IMR-90 (cell line): Measurements from ENCODE around the gene MAP2K5. TPM values are rescaled to one million over a fixed set of nuclear protein-coding genes. Genes with fewer than 3 reads are reported as not detected.

Source experiments
- ATAC-seq: fragments of 200-7000 bp; cut with Tn5 transposase; 2 replicates; pipeline ENCODE4 v1.9.1; 2020; ENCODE audit warnings: low read depth, mild to moderate bottlenecking, moderate library complexity
- BruUV-seq: library from RNA; stranded (reverse); fragments of 400-500 nt; replicated peaks from 2 replicates; lab custom pipeline; 2021; lab: Mats Ljungman, UMichigan
- CTCF ChIA-PET: fragments of 300-600 bp; formaldehyde crosslinking; extraction: SDS; loops from one replicate; lab custom pipeline; 2021; ENCODE audit warnings: antibody characterized with exemption; lab: Yijun Ruan, JAX
- POLR2A ChIA-PET: fragments of 300-600 bp; sonication (Branson Sonifier 250); formaldehyde crosslinking; loops from one replicate; lab custom pipeline; 2022; ENCODE audit warnings: antibody characterized with exemption; ENCODE audit not compliant: unreplicated experiment; lab: Charles Lee
- DNase-seq: peaks from one replicate; pipeline ENCODE4 v3.0.0; 2013
- H2AFZ ChIP-seq: replicated peaks from 2 replicates; pipeline ENCODE3; 2013; ENCODE audit warnings: low read length, mild to moderate bottlenecking; ENCODE audit not compliant: poor library complexity
- H2AK5ac ChIP-seq: 2 replicates; pipeline ENCODE4 v1.6.1; 2013; ENCODE audit warnings: low read depth, low read length, inconsistent platforms
- H2AK9ac ChIP-seq: replicated peaks from 2 replicates; pipeline ENCODE3; 2013; ENCODE audit warnings: mild to moderate bottlenecking, low read depth, low read length, moderate library complexity; ENCODE audit not compliant: poor library complexity
- H2BK120ac ChIP-seq: 2 replicates; pipeline ENCODE4 v1.6.1; 2013; ENCODE audit warnings: low read depth, low read length, inconsistent platforms
- H2BK15ac ChIP-seq: 3 replicates; pipeline ENCODE4 v1.6.1; 2013; ENCODE audit warnings: low read depth, low read length, inconsistent platforms
- H2BK20ac ChIP-seq: 2 replicates; pipeline ENCODE4 v1.6.1; 2013; ENCODE audit warnings: low read depth, mild to moderate bottlenecking, inconsistent platforms, low read length, moderate library complexity
- H2BK5ac ChIP-seq: 2 replicates; pipeline ENCODE4 v1.6.1; 2013; ENCODE audit warnings: mild to moderate bottlenecking, low read depth, low read length, inconsistent platforms; ENCODE audit not compliant: poor library complexity, severe bottlenecking
- H3K14ac ChIP-seq: replicated peaks from 2 replicates; pipeline ENCODE4 v1.6.1; 2013; ENCODE audit warnings: low read depth, low read length, inconsistent platforms
- H3K18ac ChIP-seq: 2 replicates; pipeline ENCODE4 v1.6.1; 2013; ENCODE audit warnings: low read depth, low read length, control low read depth
- H3K23ac ChIP-seq: 2 replicates; pipeline ENCODE4 v1.6.1; 2013; ENCODE audit warnings: low read depth, low read length, inconsistent platforms
- H3K27ac ChIP-seq: 2 replicates; pipeline ENCODE4 v1.5.1; 2013; ENCODE audit warnings: mild to moderate bottlenecking, control low read depth, low read length; ENCODE audit not compliant: insufficient read depth
- H3K27me3 ChIP-seq: 2 replicates; pipeline ENCODE4 v1.6.1; 2013; ENCODE audit warnings: low read length; ENCODE audit not compliant: control insufficient read depth, insufficient read depth
- H3K36me3 ChIP-seq: 2 replicates; pipeline ENCODE4 v1.6.1; 2013; ENCODE audit warnings: low read length, mixed read lengths; ENCODE audit not compliant: control insufficient read depth, insufficient read depth
- H3K4ac ChIP-seq: 2 replicates; pipeline ENCODE4 v1.6.1; 2013; ENCODE audit warnings: low read depth, low read length, inconsistent platforms
- H3K4me1 ChIP-seq: 2 replicates; pipeline ENCODE4 v1.6.1; 2013; ENCODE audit warnings: low read length, mixed read lengths; ENCODE audit not compliant: control insufficient read depth, insufficient read depth
- H3K4me2 ChIP-seq: 2 replicates; pipeline ENCODE4 v1.6.1; 2013; ENCODE audit warnings: low read depth, mild to moderate bottlenecking, control low read depth, low read length, moderate library complexity
- H3K4me3 ChIP-seq: 2 replicates; pipeline ENCODE4 v1.5.1; 2013; ENCODE audit warnings: low read depth, mild to moderate bottlenecking, control low read depth, low read length, moderate library complexity; ENCODE audit not compliant: insufficient read depth
- H3K56ac ChIP-seq: 2 replicates; pipeline ENCODE4 v1.6.1; 2013; ENCODE audit warnings: low read length, inconsistent platforms; ENCODE audit not compliant: insufficient read depth; ENCODE audit errors: extremely low read depth
- H3K79me1 ChIP-seq, 2 experiments: 2 replicates each; pipeline ENCODE4 v1.6.1; 2013; ENCODE audit warnings: low read length in 2 of 2, inconsistent platforms in 1 of 2, low read depth in 1 of 2
- H3K9ac ChIP-seq: 2 replicates; pipeline ENCODE4 v1.6.1; 2013; ENCODE audit warnings: low read depth, low read length, control low read depth
- H3K9me1 ChIP-seq: 2 replicates; pipeline ENCODE4 v1.6.1; 2013; ENCODE audit warnings: low read length, inconsistent platforms; ENCODE audit not compliant: insufficient read depth
- H3K9me3 ChIP-seq: 2 replicates; pipeline ENCODE4 v1.6.1; 2013; ENCODE audit warnings: low read length; ENCODE audit not compliant: control insufficient read depth, insufficient read depth
- H4K20me1 ChIP-seq: 2 replicates; pipeline ENCODE4 v1.6.1; 2013; ENCODE audit warnings: low read length, inconsistent platforms; ENCODE audit not compliant: insufficient read depth
- H4K5ac ChIP-seq: 2 replicates; pipeline ENCODE4 v1.6.1; 2013; ENCODE audit warnings: mild to moderate bottlenecking, low read depth, low read length, control low read depth
- H4K8ac ChIP-seq, 2 experiments: 2 replicates each; pipeline ENCODE4 v1.6.1; 2013; ENCODE audit warnings: low read depth in 2 of 2, low read length in 2 of 2, control low read depth in 1 of 2, inconsistent platforms in 1 of 2
- H4K91ac ChIP-seq: 2 replicates; pipeline ENCODE4 v1.6.1; 2013; ENCODE audit warnings: low read depth, low read length, inconsistent platforms; ENCODE audit not compliant: insufficient read depth
- BHLHE40 ChIP-seq: fragments of 150-350 bp; IDR thresholded peaks from 2 replicates; pipeline ENCODE4 v1.6.1; 2016; ENCODE audit warnings: mild to moderate bottlenecking, low read depth, low read length
- CEBPB ChIP-seq: IDR thresholded peaks from 2 replicates; pipeline ENCODE4 v1.6.1; 2012; ENCODE audit warnings: low read depth, low read length, improper control_type of control experiment
- CHD1 ChIP-seq: IDR thresholded peaks from 2 replicates; pipeline ENCODE4 v1.6.1; 2012; ENCODE audit warnings: low read depth, low read length, improper control_type of control experiment
- MXI1 ChIP-seq: IDR thresholded peaks from 2 replicates; pipeline ENCODE4 v1.6.1; 2012; ENCODE audit warnings: low read depth, mild to moderate bottlenecking, low read length, moderate library complexity, borderline replicate concordance
- NFE2L2 ChIP-seq: fragments of 150-350 bp; IDR thresholded peaks from 2 replicates; pipeline ENCODE4 v1.6.1; 2016; ENCODE audit warnings: low read depth, mild to moderate bottlenecking, low read length
- POLR2A ChIP-seq: IDR thresholded peaks from 2 replicates; pipeline ENCODE4 v1.6.1; 2012; ENCODE audit warnings: mild to moderate bottlenecking, low read depth, low read length
- RAD21 ChIP-seq: IDR thresholded peaks from 2 replicates; pipeline ENCODE4 v1.6.1; 2012; ENCODE audit warnings: low read length, improper control_type of control experiment
- RCOR1 ChIP-seq: IDR thresholded peaks from 2 replicates; pipeline ENCODE4 v1.6.1; 2012; ENCODE audit warnings: mild to moderate bottlenecking, low read length, improper control_type of control experiment; ENCODE audit not compliant: insufficient replicate concordance
- SMC3 ChIP-seq: fragments of 150-350 bp; IDR thresholded peaks from 2 replicates; pipeline ENCODE4 v1.6.1; 2016; ENCODE audit warnings: low read depth, mild to moderate bottlenecking, antibody characterized with exemption, low read length, moderate library complexity
- WGBS, 2 experiments: methylation state at CpG; one replicate each; pipeline versions ENCODE4 v1.1.5 to v1.1.7; 2013; ENCODE audit warnings: missing lambda C conversion rate in 2 of 2; ENCODE audit not compliant: insufficient read length in 1 of 2; ENCODE audit errors: extremely low coverage in 2 of 2; 5-methylcytosine and 5-hydroxymethylcytosine counted together
- dilution Hi-C: fragments of 300-500 bp; cut with HindIII; formaldehyde crosslinking; loops from one replicate; pipeline ENCODE4 v1.14.3; 2018; ENCODE audit warnings: low sequenced_read_pairs; ENCODE audit not compliant: unreplicated experiment
- in situ Hi-C: fragments of 300-500 bp; cut with MboI; formaldehyde crosslinking; loops from 3 replicates; pipeline ENCODE4 v1.14.3; 2019; ENCODE audit warnings: low sequenced_read_pairs, inconsistent platforms, mixed read lengths
- intact Hi-C: fragments of 100-400 bp; cut with micrococcal nuclease; formaldehyde crosslinking; loops from 2 replicates; pipeline ENCODE4 v1.10.0; 2022
- polyA plus RNA-seq, 3 experiments: library from polyadenylated mRNA; depleted of rRNA; stranded (reverse); fragments of >200 nt; gene quantifications; 2 replicates each; pipeline ENCODE4 v1.2.3, GENCODE V29; 2012; ENCODE audit warnings: low replicate concordance in 1 of 3
- total RNA-seq: library from RNA; depleted of rRNA; stranded (reverse); fragments of >200 nt; gene quantifications from 2 replicates; pipeline ENCODE4 v1.2.3, GENCODE V29; 2012
- TF ChIP-seq, protein P1 (sequence below): fragments of 150-350 bp; IDR thresholded peaks from 2 replicates; pipeline ENCODE4 v1.6.1; 2017; ENCODE audit warnings: mild to moderate bottlenecking, antibody characterized with exemption, low read length, low read depth
- TF ChIP-seq, protein P2 (sequence below): conservative IDR thresholded peaks from 2 replicates; pipeline ENCODE4 v1.5.1; 2012; ENCODE audit warnings: mild to moderate bottlenecking, low read depth, low read length, improper control_type of control experiment
- TF ChIP-seq, protein P3 (sequence below): fragments of 150-350 bp; IDR thresholded peaks from 2 replicates; pipeline ENCODE4 v1.6.1; 2016; ENCODE audit warnings: low read depth, mild to moderate bottlenecking, low read length, moderate library complexity, borderline replicate concordance

Gene MAP2K5
- total and polyA plus RNA-seq, 2 of the 4 experiments (the other 2 are of a cell fraction): 1.6 to 6.1 TPM

DNA sequence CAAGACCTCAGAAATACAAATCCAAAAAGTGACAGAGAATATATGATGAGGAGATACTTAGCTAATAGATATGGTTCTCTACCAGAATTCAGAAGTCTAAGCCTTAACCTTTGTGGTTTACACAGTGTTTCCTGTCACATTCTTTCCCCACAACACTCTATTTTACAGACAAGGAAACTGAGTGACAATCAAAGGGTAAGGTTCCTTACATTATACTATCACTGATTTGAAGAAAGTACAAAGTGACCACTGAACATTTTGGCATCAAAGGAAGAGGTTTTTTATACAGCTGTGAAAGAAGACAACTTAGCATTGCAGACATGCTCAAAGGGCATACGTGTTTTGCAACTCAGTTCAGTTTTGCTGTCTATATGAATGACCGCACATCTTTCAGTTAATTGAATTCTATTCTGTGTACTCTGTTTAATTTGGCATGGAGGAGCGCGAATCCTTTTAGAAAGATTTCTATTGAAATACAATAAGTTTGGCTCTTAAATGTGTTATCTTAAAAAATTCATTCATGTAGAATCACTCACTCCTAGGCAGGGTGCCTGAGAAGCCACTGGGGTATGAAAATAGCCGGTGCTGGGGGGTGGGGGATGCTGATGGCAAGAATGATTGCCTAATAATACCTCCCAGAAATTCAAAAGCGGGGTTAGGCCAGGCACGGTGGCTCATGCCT lies 216.3 kb downstream of the MAP2K5 start:
- Histone ChIP-seq H3K27me3 (no peaks in the 10 kb centered on the region), H2BK5ac (no peak overlapping the region), H4K8ac (no peak overlapping the region), H3K9ac (no peak overlapping the region), H3K9me1 (peaks cover 2% of the 10 kb centered on the region; the same call in 1 of the 2 replicates), H2AFZ (no peak overlapping the region), H3K36me3 (no peaks in the 10 kb centered on the region), H3K9me3 (no peaks in the 10 kb centered on the region), H2BK120ac (no peak overlapping the region), H4K20me1 (no peaks in the 10 kb centered on the region; the same call in 1 of the 2 replicates), H3K4me2 (no peak overlapping the region), H3K4me1 (no peaks in the 10 kb centered on the region; the same call in 1 of the 2 replicates), H2AK5ac (no peak overlapping the region), H4K5ac (no peak overlapping the region), H3K4me3 (no peak overlapping the region), H3K27ac (no peak overlapping the region), H2BK15ac (no peak overlapping the region), H4K91ac (no peak overlapping the region), H3K14ac (no peak overlapping the region), H3K4ac (no peak overlapping the region), H3K56ac (no peak overlapping the region), H3K23ac (no peak overlapping the region), H2AK9ac (no peak overlapping the region), H2BK20ac (no peak overlapping the region), H3K79me1 (no peaks in the 10 kb centered on the region), H3K18ac (no peak overlapping the region)
- TF ChIP-seq NFE2L2: no peak
- TF ChIP-seq, protein P1, sequence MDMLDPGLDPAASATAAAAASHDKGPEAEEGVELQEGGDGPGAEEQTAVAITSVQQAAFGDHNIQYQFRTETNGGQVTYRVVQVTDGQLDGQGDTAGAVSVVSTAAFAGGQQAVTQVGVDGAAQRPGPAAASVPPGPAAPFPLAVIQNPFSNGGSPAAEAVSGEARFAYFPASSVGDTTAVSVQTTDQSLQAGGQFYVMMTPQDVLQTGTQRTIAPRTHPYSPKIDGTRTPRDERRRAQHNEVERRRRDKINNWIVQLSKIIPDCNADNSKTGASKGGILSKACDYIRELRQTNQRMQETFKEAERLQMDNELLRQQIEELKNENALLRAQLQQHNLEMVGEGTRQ: no peak
- TF ChIP-seq MXI1: no peak
- TF ChIP-seq CEBPB: no peak
- TF ChIP-seq, protein P2, sequence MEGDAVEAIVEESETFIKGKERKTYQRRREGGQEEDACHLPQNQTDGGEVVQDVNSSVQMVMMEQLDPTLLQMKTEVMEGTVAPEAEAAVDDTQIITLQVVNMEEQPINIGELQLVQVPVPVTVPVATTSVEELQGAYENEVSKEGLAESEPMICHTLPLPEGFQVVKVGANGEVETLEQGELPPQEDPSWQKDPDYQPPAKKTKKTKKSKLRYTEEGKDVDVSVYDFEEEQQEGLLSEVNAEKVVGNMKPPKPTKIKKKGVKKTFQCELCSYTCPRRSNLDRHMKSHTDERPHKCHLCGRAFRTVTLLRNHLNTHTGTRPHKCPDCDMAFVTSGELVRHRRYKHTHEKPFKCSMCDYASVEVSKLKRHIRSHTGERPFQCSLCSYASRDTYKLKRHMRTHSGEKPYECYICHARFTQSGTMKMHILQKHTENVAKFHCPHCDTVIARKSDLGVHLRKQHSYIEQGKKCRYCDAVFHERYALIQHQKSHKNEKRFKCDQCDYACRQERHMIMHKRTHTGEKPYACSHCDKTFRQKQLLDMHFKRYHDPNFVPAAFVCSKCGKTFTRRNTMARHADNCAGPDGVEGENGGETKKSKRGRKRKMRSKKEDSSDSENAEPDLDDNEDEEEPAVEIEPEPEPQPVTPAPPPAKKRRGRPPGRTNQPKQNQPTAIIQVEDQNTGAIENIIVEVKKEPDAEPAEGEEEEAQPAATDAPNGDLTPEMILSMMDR: no peak
- no peak for TF ChIP-seq RCOR1
- no peak for TF ChIP-seq RAD21
- TF ChIP-seq, protein P3, sequence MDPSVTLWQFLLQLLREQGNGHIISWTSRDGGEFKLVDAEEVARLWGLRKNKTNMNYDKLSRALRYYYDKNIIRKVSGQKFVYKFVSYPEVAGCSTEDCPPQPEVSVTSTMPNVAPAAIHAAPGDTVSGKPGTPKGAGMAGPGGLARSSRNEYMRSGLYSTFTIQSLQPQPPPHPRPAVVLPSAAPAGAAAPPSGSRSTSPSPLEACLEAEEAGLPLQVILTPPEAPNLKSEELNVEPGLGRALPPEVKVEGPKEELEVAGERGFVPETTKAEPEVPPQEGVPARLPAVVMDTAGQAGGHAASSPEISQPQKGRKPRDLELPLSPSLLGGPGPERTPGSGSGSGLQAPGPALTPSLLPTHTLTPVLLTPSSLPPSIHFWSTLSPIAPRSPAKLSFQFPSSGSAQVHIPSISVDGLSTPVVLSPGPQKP: no peak
- TF ChIP-seq POLR2A: no peak
- no peak for TF ChIP-seq SMC3
- TF ChIP-seq BHLHE40: no peak
- TF ChIP-seq CHD1: no peak
- WGBS, 2 experiments: 33% methylated on average over 2 of the region's 7 CpGs; no CpG with 5 or more reads in 1 of the 2 experiments
- no TSS peak for BruUV-seq
- intact Hi-C loops (no loop called here), in situ Hi-C loops (no loop called here), dilution Hi-C loops (no loop called here)
- CTCF ChIA-PET: no interaction called here
- POLR2A ChIA-PET: interaction anchor here (0.6 kb wide), 1 partner anchor 95 kb away, joined by 4 read pairs; no protein-coding TSS in a partner anchor
- no peak for ATAC-seq
- no peak for DNase-seq
